Fibroblast of skin of abdomen (primary cell): ENCODE results near the gene TRAK1.

Source experiments
- DNase-seq: peaks from one replicate; pipeline ENCODE4 v3.0.0-alpha.2; 2013

The TRAK1 gene

DNA sequence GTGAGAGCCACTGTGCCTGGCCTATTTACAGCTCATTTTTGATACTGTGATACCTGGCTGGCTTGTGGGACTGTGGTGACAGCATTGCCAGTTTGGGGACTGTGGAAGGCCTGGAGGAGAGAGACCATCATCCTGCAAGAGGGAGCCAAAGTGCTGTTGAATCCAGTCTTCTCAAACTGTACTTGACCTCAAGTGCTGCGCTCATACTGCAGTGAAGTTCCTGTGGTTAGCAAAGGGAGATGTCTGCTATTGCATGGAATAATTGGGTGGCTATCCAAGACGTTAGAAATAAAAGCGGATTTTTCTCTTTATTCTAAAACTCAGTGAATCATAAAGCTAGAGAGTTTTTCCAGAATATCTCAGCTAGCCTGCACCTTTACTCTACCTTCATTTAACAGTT is 91.4 kb downstream of the TRAK1 start:
- peak; percentile 60 for DNase-seq

DNA sequence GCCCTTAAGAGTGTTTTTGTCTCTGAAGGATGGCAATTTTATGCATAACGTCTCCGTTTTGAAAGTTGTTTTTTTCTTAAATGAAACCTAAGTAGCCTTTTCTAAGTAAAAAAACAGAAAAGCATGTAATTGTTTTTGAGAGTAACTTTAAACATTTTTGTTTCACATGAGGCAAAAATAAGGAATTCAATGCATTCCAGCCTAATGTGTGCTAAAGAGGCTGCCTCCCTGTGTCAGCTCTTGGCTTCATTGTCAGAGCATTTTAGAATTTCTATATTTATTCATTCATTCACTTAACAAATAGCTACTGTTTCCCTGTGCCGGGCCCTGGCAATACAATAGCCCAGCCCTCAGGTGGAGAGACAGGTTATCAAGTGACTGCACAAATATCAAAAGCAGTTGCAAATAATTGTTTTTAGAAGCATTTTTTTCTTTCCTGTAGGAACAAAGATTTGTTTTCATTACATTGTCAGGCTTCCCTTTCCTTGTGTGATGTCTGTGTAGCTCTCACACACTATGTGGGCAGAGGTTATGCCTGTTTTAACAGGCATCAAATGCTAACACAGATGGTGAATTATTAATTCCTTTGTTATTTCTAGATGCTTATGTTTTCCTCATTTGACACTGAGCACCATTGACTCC is 93.0 kb downstream of the TRAK1 start:
- DNase-seq = no peak

DNA sequence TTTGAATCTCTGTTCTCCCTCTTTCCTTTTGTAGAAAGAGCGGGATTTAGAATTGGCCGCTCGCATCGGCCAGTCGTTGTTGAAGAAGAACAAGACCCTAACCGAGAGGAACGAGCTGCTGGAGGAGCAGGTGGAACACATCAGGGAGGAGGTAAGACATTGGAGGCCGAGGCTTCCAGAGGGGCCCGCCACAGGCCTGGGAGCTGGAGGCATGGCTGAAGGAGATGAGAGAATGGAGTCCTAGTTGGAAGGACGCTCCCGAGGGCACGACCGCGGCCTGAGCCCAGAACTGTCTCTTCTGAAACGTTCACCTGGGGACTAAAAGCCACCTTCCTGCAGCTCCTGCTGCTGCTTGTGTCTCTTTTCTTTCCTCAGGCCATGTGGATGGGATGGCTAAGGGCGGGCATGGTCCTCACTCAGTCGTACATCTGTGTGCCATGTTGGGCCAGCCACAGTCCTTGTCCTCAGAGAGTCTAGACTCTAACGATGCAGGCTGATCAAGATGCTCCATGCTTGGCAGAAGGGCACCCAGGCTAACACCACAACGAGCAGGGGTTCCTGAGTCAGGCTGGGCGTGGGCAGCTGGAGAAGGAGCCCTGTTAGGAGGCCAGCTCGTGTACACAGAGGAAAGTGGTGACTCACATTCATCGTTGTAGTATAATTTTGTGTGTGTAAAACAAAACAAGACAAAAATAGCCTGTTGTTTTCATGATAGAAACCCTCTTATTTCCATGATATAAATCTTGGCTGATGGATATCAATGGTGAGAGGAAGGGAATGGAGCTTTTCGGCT is 93.7 kb downstream of the TRAK1 start:
- DNase-seq = no peak

DNA sequence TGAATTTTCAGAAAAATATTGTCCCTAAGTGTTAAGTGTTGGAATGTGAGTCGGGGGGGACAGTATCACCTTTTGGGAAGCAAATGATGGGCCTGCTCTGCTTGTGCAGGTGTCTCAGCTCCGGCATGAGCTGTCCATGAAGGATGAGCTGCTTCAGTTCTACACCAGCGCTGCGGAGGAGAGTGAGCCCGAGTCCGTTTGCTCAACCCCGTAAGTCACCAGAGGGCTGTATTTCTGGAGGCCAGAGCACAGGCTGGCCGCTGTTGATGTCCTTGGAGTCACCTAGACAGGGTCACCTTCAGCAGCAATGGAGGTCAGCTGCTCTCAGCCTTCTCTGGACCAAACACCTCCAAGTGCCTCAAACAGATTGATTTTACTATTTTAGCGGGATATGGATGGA is 96.8 kb downstream of the TRAK1 start:
- no peak for DNase-seq

DNA sequence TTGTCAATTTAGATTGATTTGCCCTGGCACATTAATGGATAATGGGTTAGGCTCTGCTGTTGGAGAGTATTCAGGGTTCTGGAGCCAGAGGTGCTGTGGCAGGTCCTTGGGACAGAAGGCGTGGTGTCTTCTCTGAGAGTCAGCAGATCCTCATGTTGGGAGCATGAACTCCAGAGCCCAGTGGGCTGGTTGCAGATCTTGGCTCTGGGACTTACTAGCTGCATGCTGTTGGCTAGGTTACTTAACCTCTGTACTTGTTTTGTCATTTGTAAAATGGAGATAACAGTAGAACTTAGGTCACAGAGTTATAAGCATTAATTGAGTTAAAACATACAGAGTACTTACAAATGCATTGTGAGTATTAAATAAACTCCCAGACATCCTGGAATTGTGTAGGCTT is 97.2 kb downstream of the TRAK1 start:
- no peak for DNase-seq

DNA sequence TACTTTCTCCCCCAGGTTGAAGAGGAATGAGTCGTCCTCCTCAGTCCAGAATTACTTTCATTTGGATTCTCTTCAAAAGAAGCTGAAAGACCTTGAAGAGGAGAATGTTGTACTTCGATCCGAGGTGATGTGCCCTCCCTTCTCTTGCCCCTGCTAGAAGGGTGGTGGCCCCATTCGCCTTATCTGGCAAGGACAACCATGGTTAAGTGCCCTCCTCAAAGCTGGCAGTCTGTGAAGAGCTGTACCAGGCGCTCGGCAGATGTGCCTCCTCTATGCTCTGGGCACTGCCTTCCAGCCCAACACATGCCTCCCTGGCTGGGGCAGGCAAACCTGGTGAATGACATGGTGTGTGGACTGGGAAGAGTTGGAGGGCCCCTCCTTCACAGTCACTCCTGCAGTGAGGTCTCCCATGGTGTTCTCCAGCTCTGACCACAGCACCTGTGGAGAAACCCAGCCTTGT is 97.9 kb downstream of the TRAK1 start:
- no peak for DNase-seq

DNA sequence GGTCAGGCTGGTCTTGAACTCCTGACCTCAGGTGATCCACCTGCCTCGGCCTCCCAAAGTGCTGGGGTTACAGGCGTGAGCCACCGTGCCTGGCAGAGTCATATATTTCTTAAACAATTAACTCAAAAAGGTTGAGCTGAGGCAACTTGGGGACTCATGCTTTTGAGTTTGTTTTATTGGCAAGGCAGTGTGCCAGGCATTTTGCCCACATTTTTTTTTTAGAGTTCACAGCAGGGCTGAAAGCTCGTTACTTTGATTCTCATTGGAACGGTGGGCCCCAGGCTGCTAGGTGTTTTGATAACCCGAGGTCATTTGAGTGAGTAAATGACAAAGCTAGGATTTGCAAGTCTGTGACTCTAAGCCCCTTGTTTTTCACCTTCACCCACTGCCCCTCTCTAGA is 98.6 kb downstream of the TRAK1 start:
- no peak for DNase-seq

DNA sequence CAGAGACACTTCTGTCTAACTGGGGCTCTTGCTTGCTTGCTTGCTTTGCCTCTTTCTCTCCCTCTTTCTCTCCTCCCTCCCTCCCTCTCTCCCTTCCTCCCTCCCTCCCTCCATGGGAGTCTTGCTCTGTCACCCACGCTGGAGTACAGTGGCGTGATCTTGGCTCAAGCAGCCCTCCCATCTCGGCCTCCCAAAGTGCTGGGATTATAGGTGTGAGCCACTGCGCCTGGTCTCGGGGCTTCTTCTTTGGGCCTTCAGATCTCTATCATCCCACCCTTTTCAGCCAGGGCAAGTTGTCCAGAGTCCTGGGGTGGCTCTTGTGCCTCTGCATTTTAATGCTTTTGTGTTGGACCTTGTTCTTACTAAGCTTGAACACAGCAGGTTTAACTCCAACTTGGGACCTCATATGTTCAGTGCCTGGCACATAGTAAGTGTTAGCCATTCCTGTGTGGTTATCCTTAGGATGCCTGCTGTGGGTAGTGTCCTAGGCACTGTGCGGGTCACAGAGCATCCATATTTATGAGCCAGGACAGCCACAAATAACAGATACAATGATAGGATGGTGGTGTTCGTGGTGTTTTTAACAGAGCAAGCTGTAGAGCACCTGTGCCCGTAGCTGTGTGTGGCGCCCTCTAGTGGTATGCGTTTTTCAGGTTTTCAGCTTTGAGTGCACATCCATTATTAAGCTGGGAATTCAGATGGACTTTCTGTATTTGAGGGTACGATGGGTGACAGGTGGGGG is 99.7 kb downstream of the TRAK1 start:
- peak; percentile 54 for DNase-seq

DNA sequence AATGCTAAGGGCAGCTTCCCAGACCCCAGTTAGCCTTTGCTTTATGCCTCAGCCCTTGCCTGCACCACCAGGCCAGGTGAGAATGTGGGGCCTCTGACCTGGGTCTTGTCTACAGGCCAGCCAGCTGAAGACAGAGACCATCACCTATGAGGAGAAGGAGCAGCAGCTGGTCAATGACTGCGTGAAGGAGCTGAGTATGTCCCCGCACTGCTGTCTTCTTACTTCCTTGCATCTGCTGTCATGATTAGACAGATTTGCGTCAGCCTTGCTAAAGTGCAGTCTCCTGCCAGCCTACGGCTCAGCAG is 100.2 kb downstream of the TRAK1 start:
- no peak for DNase-seq

DNA sequence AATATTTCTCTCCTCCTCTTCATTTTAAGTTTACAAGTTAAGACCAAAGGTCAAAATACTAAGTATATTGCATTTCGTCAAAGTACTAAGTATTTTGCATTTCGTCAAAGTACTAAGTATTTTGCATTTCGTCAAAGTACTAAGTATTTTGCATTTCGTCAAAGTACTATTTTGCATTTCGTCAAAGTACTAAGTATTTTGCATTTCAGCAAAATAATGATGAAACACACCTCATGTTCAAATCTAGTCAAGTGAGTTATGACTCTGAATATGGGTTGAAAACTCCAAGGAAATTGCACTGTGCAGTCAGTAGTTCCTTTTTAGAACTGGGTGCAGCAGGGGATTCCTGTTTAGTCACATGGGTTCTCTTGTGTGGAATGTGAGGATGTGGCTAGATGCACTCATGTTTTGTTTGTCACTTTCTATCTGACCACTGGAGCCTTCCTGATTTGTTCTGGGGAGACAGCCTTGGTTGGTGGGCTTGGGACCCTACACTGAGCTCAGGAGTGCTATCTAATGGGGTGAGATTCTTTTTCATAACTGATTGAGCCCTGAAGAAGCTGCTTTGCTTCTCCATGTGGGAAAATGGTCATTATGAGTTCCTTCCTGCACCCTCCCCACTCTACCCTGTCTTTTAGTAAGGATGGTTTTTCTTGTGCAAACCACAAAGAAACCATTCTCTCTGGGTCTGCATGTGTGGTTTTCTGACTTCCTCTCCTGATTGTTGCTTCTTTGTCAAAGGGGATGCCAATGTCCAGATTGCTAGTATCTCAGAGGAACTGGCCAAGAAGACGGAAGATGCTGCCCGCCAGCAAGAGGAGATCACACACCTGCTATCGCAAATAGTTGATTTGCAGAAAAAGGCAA is 101.4 kb downstream of the TRAK1 start:
- peak; percentile 18 for DNase-seq

DNA sequence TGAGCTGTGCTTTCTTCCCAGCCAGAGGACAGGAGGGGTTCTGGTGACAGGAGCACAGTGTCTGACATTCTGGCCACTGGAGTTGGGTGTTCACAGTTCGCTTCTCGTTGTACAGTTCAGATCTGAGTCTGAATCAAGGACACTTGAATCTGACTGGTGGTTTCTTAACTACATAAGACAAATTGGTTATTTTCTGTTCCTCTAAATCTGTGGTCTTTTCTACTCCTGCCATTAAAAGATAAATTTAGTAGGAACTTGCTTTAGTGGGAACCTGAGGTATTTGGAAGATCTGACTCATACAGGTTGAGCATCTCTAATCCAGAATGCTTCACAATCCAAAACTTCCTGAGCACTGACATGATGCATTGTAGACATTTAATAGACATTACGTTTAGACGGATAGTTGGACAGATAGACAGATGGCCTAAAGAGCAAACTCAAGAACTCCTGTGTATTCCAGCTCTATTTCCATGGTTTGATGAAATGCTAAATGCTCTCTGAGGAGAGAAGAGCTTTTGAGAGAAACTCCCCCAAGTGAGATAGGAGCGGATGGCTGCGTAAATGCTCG is 103.9 kb downstream of the TRAK1 start:
- peak; percentile 9 for DNase-seq

DNA sequence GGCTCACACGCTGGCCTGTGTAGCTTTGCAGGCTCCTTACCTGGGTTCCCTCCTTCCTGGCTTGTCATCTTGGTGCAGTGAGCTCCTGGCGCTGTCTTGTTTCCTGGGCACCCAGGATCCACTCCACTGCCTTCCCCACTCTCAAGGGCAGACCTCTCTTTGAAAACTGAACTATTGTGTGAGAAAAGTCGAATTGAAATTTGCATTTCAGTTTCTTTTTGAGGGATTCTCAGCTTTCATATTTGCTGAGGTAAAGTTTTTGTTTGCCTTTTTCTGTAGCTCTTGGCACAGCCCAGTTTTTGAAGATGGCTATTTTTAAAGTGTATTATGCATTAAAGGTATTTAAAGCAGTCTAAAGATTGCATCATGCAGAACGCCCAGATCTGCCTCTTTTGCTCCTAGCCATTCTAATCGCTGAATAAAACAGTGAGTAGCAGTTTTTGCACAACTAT is 104.7 kb downstream of the TRAK1 start:
- peak; percentile 25 for DNase-seq

DNA sequence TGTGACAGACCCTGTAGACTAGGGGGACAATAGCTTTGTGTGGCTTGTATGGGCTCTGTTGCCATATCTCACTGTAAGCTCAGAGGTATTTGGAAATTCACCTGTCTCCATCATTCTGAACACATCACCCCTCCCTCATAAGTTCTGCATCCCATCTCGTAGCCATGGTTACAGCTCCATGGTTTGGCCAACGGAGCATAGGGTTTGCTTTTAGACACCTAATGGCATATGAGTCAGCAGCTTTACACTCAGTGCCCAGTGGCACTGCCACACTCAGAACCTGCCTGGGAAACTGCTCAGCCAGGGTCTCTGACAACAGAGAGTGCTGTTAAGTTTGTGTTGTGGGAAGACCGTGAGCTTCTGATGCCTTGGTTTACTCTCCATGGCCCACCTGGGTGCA is 107.6 kb downstream of the TRAK1 start:
- DNase-seq = no peak

DNA sequence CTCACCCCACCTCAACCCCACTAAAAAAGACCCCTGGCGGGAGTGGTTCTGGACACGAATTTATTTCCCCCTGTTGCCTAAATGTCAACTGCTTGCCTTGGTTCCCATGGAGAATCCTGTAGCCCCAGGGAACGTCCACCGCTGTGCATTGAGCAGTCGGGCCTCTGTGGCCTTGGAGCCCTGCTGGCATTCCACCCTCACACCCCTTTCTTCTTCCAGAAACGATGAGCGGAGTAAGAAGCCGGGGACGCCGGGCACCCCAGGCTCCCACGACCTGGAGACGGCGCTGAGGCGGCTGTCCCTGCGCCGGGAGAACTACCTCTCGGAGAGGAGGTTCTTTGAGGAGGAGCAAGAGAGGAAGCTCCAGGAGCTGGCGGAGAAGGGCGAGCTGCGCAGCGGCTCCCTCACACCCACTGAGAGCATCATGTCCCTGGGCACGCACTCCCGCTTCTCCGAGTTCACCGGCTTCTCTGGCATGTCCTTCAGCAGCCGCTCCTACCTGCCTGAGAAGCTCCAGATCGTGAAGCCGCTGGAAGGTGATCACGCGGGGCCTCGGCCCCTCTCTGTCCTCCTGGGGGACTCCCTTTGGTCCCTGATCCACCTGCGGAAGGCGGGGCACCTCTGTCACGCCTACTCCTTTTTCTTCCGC is 111.2 kb downstream of the TRAK1 start:
- no peak for DNase-seq

DNA sequence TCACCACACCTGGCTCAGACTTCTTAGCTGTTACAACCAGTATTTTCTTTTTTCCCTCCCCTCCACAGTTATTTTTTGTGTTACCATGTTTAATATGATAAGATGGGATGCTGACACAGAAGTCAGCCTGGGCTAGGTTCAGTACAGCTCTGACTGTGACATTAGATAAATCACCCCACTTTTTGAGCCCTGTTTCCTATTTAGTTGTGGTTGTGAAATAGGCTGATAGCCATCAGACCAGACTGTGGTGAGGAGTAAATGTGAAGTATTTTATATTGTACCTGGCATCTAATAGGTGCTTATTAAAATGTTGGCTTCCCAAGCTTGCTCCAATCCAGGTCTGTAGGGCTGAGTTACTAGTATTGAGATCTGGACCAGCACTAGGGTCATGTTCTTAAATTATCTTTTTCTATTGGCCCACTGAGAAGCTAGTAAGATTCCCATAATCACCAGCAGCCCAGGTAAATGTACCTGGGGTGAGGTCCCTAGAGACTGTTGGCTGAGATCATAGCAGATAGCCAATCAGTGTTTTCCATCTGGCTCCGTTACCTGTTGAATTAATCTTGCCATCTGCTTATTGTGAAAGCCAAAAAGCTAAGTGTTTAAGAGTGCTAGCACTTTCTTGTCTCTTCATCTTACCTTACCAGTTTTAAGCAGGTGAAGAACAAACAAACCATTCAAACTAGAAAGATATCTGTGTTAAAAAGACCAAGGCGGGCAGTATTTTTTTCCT is 113.9 kb downstream of the TRAK1 start:
- no peak for DNase-seq

DNA sequence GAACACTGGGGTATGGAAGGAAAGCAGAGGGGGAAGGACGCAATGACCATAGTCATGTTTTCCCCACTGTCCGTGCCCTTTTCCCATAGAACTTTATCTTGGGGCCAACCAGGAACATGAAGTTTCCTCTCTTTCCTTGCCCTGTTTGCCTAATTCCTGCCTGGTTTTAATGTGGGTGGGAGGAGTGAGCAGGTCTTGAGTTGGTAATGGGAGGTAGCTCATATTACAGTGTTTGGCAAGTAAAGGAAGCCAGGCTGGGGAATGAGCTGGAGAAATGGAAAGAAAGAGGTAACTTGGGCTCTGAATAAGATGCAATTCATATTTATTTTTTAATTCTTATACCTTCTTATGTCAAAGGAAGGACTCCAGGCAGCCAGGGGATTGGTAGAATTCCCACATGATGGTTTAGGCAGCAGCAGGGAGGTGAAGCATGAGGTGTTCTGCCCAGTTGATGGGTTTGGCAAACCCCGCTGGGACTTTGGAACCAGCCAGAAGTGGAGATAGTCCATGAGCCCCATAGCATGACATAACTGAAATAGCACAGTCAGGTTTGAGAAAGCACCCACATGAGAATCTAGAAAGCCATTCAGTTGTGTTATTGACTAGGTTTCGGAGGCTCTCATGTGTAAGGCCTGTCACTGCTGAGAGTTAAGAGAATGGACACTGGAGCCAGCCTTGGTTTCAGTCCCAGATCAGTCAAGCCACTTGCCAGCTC is 114.8 kb downstream of the TRAK1 start:
- DNase-seq = no peak

DNA sequence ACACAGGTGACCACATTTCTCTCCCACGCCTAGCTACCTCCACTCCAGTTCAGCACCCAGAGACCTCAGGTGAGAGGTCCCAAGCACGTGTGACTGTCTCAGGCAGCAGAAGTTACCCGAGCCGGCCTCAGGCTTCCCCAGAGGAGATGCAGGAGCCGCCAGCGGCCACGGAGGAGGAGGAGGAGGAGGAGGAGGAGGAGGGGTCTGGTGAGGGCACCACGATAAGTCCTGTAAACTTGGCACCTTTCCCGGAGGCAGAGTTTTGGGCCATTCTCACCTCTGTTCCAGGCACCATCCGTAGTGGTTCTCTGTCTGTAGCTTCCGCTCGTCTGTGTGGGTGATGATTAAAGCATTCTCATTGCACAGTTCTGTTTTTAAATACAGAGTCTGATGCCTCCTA is 118.8 kb downstream of the TRAK1 start:
- DNase-seq = no peak

DNA sequence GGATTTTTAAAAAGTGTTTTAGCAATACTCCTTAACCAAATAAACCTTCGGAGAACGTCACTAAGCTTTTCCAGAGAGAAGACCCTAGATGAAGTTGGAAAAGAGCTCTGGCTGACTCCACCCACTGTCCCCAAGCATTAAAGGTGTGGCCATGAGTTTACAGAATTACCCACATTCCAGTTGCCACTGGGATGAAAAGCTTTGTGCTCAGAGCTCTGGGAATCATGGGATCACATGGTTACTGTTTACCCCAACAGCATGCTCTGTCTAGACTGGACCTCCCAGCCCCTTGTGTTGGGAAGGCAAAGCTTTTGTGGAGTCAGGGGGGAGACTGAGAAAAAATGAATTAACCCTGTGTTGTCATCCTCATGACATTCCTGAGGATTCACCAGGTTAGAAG is 119.6 kb downstream of the TRAK1 start:
- DNase-seq = no peak

DNA sequence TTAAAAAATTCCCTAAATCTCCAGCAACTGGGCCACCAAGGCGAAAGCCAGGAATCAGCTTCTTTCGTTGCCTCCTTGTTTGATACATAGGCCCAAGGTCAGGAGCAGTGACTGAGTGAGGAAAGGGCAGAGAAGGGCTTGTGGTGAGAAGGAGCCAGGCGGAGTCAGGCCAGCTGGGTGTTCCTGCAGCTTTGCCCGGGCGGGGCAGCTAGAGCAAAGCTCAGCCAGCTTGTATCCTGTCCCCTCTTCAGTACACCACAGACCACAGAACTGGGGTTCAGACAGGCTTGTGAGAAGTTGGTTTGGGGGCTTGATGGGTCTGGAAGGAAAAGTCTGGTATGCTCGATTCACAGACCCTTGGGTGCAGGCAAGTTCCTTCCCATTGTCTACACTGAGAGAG is 122.3 kb downstream of the TRAK1 start:
- DNase-seq = no peak

DNA sequence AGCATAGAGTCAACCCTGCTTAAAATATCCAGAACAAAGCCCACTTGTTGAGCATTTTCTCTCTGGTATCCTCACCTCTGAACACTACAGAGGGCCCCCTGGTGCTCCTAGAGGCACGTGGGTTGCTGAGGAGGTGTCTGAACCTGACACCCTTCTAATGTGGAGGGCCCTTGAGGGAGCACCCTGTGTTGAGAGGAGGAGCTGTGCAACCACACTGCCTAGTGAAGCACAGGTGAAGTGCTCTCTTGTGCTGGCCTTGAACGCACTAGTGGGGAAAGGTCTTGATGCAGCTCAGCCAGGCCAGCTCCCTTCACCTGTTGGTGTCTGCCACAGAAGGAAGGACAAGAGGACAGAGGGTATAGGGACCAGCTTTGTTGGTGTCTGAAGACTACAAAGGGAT is 122.9 kb downstream of the TRAK1 start:
- no peak for DNase-seq
